ENCODE results near the gene FAM227A. TPM values are rescaled to one million over a fixed set of nuclear protein-coding genes. Genes with fewer than 3 reads are reported as not detected.

The FAM227A gene
- polyA plus RNA-seq, result under 1 TPM in 2 of 3 donors, not detected in 1; 0.04 to 0.15 TPM

DNA sequence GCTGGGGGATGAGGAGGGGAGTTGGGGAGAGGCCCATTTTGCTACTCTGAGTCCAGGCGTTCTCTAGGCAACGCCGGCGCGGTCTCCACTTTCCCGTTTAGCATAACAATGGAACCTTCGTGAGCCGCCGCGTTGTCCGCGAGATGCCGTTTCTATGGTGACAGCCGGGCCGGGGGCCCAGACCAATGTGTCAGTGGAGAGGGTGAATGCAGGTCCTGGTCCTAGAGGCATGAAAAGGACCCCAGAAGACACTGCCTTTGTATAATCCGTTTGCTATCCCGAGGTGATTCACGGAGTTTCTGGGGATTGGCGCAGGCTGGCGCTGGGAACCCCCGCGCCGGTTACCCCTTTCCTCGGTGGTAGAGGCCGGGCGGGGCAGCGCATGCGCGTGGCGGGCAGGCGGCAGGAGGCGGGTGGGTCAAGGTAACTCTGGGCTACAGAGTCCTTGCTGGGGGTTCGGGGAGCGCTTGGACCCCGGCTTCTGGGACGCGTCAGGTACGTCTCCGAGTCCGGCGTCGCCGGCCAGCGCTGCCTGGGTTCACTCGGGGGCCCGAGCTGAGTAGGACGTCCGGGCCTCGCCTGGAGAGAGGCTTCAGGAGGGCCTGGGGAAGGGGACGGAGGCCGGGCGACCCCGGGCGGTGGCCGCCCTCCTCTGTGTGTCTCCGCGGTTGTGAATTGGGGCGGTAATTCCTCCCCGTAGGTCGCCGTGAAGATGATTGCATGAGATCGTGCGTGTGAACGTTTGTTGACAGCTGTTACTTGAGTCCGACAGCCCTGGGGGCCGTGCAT, at the start of gene FAM227A, which contains the start of gene CBY1:
TSS of gene FAM227A (minus strand) at position 137 of the 789 bp plus-strand sequence. CDS start 6,224 bp downstream, outside the sequence.
TSS of gene CBY1 (plus strand) at position 383 of the 789 bp plus-strand sequence. CDS start 11,417 bp downstream, outside the sequence.
- 0 to 1% (median 0%) methylated on average over 66 of the region's 66 CpGs for WGBS, 3 donors
- peak within 1 kb of the TSS; percentile 13 for H3K27ac ChIP-seq (ENCODE audit: low read depth, low read length)

DNA sequence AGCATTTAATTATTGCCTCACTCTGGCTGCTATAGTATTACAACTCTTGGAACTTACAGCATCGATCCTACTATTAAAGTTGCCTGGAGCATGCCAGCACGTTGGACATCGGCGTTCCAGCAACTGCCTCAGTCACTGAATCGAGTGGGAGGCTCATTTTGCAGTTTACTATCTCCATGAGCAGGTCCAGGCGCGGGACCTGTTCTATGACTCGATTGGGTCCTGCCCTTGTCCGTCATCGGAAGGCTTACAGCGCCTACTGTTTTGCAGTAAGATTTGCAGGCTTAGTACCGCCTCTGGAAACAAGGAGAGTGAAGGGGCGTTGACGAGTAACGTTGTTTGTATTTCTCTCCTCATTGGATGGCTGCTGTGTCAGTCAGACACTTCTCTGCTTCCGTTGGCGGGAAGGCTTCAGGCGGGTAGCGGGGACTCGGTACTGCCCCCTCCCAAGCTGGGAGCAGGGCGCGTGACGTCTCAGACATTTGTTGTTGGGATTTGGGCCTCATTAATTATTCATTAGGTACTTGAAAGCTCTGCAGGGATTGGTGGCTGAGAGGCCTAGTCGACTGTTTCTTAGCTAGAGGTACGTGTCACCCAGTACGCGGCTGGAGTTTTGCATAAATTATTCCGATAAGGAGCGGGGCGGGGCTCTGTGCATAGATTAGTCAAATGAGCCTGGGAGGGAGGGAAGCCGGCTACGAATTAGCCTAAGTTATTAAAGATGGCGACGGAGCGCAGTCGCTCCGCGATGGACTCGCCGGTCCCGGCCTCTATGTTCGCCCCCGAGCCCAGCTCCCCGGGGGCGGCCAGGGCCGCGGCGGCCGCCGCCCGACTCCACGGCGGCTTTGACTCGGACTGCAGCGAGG, 49.3 kb upstream of the FAM227A start, which contains the start of gene GTPBP1:
TSS of gene GTPBP1 (plus strand) at position 710 of the 866 bp plus-strand sequence. CDS start at position 722, 12 bp downstream.
- 0 to 1% (median 0%) methylated on average over 47 to 55 of the region's 55 CpGs for WGBS, 3 donors
- H3K27ac ChIP-seq (ENCODE audit: low read depth, low read length), result peak within 1 kb of the TSS; percentile 79

DNA sequence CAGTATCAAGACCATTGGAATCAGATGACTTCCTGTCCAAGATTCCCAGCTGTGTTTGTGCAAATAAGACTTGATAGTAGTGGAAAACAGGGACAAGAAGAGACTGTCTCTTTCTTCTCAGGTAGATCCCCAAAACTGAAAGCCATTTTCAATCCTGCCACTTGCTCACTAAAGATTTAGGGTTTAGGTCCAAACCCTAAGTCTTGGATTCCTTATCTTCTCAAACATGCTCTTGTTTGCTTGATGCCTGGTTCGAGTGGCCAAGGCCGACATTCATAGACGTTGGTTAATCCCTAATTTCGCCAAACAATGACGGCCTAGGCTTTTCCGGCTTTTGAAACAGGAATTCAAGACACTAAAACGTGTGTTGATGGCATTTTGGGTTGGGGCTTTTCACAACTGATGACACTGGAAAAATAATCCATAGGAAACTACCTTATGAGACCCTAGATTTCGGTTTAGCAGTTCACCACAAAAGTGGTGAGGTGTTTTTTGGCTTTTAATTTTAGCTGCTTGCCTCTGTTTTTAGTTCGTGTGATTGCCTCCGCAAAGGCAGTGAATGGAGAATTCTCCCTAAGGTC, 48.6 kb upstream of the FAM227A start:
- 6 to 14% (median 14%) methylated on average over 10 of the region's 10 CpGs for WGBS, 3 donors
- peak overlapping the region; percentile 17 for H3K27ac ChIP-seq (ENCODE audit: low read depth, low read length)

DNA sequence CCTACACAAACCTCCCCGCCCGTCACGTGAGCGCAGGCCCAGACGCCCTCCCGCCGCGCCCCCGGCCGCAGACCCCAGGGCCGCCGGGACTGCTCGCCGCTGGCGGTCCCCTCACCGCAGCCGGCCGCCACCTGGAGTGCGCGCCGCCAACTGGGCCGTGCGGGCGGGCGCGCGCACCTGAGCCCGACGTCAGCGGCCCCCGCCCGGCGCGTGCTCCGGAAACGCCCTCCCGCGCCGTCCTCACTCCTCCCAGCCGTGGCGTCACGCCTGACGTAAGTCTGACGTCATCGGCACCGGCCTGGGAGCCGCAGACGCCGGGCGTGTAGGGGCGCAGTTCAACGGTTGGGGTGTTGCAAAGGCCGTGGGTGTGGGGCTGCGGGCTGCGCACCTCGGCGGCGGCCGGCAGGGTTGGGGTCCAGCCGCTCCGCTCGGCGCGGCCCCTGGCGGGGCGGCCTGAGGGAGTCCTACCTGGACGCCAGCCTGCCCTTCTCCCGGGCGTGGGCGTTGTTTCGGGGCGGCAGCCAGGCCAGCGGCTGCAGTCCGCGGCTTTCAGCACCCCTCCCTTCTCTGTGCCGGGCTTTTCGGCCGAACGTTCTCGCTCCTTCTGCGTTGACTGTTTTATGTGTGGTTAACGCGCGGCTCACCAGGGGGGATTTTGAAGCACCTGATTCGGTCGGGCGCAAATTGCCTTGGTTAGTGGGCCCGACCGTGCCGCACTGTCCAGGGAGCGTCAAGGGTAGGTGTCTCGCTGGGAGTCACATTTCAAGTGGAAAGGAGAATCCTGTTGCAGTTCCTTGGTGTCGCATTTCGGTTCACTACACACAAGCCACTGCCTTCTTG, 44.8 kb upstream of the FAM227A start, which contains the start of gene JOSD1:
TSS of gene JOSD1 (minus strand) at position 155 of the 840 bp plus-strand sequence. CDS start 956 bp downstream, outside the sequence.
- 0 to 1% (median 1%) methylated on average over 67 to 94 of the region's 94 CpGs for WGBS, 3 donors

DNA sequence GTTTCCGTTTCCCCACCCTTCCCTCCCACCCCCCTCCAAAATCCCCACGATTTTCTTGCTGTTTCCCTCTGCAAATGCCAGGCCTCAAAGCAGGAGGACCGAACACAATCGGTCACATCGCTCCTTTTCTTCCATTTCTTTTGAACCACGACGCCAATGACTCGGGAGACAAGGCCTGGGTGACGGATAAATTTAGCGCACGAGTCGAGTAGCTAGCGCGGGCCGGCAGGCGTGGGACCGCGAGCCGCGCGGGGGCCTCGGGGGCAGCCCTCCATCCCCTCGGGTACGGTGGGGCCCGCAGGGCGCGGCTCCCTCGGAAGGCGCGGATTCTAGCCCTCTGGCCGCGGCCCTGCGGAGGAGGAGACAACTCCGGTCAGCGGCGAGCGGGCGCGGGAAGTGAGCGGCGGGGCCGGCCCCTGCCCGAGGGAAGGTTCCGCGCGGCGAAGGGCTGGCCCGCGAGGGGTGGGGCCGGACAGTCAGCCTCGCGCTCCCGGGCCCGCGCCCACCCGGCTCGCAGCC, 44.1 kb upstream of the FAM227A start:
- 0 to 1% (median 0%) methylated on average over 48 to 57 of the region's 57 CpGs for WGBS, 3 donors
- peak overlapping the region; percentile 51 for H3K27ac ChIP-seq (ENCODE audit: low read depth, low read length)

More for the DNA sequence above, 44.8 kb upstream of the FAM227A start, which contains the start of gene JOSD1:
- H3K27ac ChIP-seq (ENCODE audit: low read depth, low read length), result peak within 1 kb of the TSS; percentile 51

GRCh38 chr22:38699784-38700183, 43.6 kb upstream of the FAM227A start:
- no peak overlapping the region for H3K27ac ChIP-seq (ENCODE audit: low read depth, low read length)
- 14 to 31% (median 23%) methylated on average over 6 of the region's 6 CpGs for WGBS, 3 donors

DNA sequence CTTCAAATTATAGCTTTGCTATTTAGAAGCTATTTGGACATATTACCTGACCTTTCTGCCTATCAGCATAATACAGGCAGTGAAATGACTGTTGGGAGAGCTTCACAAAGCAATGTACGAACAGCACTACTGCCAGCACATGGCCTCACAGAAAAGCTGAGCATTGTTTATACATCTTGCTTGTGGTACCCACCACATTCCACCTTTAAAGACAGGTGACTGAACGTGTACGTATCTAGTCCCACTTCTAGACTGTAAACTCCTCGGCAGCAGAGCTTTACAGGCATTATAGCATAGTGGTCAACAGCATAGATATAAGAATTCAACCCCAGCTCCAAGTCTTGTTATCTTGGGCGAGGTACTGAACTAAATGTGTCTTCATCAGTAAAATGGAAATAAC, 43.0 kb upstream of the FAM227A start:
- H3K27ac ChIP-seq (ENCODE audit: low read depth, low read length), result no peak overlapping the region
- WGBS, 3 donors, result 46 to 53% (median 50%) methylated on average over 5 of the region's 5 CpGs

- no peak overlapping the region for H3K27ac ChIP-seq (ENCODE audit: low read depth, low read length)
- WGBS, 3 donors, result 82 to 89% (median 88%) methylated on average over 13 of the region's 13 CpGs
These were observed 42.4 kb upstream of the FAM227A start for GRCh38 chr22:38698407-38699094.

- WGBS, 3 donors, result 47 to 73% (median 69%) methylated on average over 8 of the region's 8 CpGs
- no peak overlapping the region for H3K27ac ChIP-seq (ENCODE audit: low read depth, low read length)
These were observed 41.4 kb upstream of the FAM227A start for GRCh38 chr22:38697425-38698089.

GRCh38 chr22:38696606-38697424, 40.6 kb upstream of the FAM227A start:
- WGBS, 3 donors, result 33 to 36% (median 34%) methylated on average over 3 of the region's 3 CpGs
- H3K27ac ChIP-seq (ENCODE audit: low read depth, low read length), result no peak overlapping the region

GRCh38 chr22:38694940-38695339, 38.7 kb upstream of the FAM227A start:
- no peak overlapping the region for H3K27ac ChIP-seq (ENCODE audit: low read depth, low read length)
- WGBS, 3 donors, result 73 to 77% (median 75%) methylated on average over 3 of the region's 3 CpGs

DNA sequence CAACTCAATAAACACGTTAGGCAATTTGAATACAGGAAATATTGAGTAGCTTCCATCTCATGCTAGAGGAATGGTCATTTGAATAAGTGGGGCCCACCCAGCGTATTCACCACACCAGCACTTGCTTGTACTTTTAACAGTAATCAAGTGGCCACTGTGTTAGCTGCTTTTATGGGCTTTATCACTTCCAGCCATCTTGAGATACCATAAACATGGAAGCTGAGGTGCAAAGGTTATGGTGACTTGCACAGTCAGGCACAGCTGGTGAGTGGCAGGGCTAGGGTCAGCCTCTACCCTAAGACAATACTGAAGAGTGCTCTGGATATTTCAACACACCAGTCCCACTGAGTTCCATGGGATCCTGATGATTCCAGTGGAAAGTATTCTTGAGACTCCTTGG, 37.9 kb upstream of the FAM227A start:
- WGBS, 3 donors, result 69 to 90% (median 70%) methylated on average over 2 of the region's 2 CpGs
- H3K27ac ChIP-seq (ENCODE audit: low read depth, low read length), result no peak overlapping the region

DNA sequence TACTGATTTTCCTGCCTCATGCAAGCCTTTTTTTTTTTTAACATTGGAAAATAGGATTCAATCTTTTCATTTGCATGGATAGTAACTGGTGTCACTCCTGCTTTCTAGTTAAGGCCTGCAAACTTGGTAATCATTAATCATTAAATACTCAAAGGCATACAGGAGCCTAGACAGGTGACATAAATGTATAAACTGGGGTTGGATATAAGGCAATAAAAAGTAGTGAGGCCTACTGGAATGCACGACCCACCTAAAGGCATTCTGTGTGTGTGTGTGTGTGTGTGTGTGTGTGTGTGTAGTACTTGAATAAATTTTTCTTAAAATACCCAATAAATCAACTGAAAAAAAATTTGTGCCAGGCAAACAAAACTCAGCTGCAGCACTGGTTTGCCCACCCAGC, 33.5 kb upstream of the FAM227A start:
- H3K27ac ChIP-seq (ENCODE audit: low read depth, low read length), result no peak overlapping the region
- 45 to 70% (median 57%) methylated on average over 1 of the region's 1 CpG for WGBS, 3 donors

DNA sequence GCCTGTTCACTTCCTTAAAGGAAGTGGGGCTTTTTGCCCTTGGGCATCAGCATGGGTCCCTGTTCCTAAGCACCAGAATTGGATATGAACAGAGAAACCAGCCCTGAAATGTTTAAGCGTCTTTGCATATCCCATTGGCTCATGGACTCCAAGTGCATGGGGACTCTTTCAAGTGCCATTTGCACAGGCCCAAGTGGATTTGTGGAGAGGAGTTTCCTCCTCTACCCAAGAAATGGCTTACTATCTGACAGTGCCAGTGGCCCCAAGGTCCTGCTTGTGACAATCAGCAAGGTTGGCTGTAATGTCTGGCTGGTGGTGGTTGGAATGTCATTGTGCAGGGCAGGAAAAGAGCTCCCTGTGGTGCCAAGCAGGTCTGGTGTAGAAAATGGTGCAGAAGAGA, 29.6 kb upstream of the FAM227A start:
- WGBS, 3 donors, result 92 to 93% (median 93%) methylated on average over 1 of the region's 1 CpG
- no peak overlapping the region for H3K27ac ChIP-seq (ENCODE audit: low read depth, low read length)

- WGBS, 3 donors, result 91 to 94% (median 92%) methylated on average over 9 of the region's 9 CpGs
- no peak overlapping the region for H3K27ac ChIP-seq (ENCODE audit: low read depth, low read length)
These were observed 28.7 kb upstream of the FAM227A start for GRCh38 chr22:38684895-38685294.

Measured in adipose tissue (tissue), 3 donors.